ENCODE data around the gene CTNS. TPM values are rescaled to one million over a fixed set of nuclear protein-coding genes. Genes with fewer than 3 reads are reported as not detected.

The CTNS gene
- total RNA-seq, 4 donors from 2014 or later: 10.8 to 17.8 (median 13.8) TPM

DNA sequence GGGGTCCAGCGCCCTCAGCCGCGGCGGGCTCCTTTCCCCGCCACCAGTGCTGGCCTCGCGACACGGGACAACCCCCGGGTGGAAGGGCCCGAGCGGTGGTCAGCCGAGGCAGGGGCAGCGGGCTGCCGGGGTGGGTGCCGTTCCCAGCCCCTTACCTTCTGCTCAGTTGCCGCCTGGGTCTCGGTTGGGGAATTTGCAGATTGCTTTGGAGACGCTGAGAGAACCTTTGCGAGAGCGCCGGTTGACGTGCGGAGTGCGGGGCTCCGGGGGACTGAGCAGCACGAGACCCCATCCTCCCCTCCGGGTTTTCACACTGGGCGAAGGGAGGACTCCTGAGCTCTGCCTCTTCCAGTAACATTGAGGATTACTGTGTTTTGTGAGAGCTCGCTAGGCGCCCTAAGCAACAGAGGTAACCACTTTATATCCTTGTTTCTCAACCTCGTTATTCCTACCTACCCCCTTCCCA, 381 bp downstream of the CTNS start:
- no peak for TF ChIP-seq POLR2A (IDR thresholded peaks at IDR 0.05)
- TF ChIP-seq, protein P1, sequence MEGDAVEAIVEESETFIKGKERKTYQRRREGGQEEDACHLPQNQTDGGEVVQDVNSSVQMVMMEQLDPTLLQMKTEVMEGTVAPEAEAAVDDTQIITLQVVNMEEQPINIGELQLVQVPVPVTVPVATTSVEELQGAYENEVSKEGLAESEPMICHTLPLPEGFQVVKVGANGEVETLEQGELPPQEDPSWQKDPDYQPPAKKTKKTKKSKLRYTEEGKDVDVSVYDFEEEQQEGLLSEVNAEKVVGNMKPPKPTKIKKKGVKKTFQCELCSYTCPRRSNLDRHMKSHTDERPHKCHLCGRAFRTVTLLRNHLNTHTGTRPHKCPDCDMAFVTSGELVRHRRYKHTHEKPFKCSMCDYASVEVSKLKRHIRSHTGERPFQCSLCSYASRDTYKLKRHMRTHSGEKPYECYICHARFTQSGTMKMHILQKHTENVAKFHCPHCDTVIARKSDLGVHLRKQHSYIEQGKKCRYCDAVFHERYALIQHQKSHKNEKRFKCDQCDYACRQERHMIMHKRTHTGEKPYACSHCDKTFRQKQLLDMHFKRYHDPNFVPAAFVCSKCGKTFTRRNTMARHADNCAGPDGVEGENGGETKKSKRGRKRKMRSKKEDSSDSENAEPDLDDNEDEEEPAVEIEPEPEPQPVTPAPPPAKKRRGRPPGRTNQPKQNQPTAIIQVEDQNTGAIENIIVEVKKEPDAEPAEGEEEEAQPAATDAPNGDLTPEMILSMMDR (IDR thresholded peaks at IDR 0.05): no peak
- Histone ChIP-seq H3K27me3 (no peaks in the 10 kb centered on the region), H3K27ac (peak overlapping the region; percentile 95 to 96), H3K4me3 (peak overlapping the region; percentile 73 to 85), H3K4me1 (no peaks in the 10 kb centered on the region), H3K9me3 (no peaks in the 10 kb centered on the region), H3K36me3 (no peaks in the 10 kb centered on the region)
- intact Hi-C loops (cut with DNase I; ENCODE audit: low total_unique reads): no loop called here
- DNase-seq: no peak

DNA sequence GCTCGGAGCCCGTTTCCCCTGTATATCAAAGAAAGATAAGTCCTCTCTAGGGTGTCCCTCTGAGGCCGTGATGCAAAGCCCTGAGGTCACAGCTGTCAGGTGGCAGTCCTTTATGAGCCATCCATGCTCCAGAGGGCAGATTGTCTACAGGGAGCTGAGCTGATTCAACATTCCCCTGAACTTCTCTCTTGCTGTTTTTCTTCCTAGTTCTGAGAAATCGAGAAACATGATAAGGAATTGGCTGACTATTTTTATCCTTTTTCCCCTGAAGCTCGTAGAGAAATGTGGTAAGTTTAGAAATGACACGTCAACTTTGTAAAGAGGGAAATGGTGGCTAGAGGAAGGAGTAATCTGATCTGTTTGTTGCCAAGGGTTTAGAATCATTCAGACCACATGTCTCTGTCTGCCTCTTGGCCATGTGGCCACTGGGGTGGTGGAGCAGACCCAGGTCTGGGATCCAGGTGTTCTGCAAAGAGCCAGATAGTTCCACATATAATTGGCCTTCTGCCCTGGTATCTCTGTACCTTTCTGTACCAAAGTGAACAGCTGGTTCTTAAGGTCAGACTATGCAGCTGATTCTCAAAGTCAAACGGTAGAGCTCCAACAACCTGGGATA, 3.5 kb downstream of the CTNS start:
- Histone ChIP-seq H3K27ac (no peak overlapping the region), H3K36me3 (no peaks in the 10 kb centered on the region), H3K9me3 (no peaks in the 10 kb centered on the region), H3K4me1 (no peaks in the 10 kb centered on the region), H3K4me3 (no peak overlapping the region), H3K27me3 (no peaks in the 10 kb centered on the region)
- TF ChIP-seq, protein P1 (IDR thresholded peaks at IDR 0.05): no peak
- no peak for TF ChIP-seq POLR2A (IDR thresholded peaks at IDR 0.05)
- DNase-seq: no peak
- intact Hi-C loops (cut with DNase I; ENCODE audit: low total_unique reads): no loop called here

DNA sequence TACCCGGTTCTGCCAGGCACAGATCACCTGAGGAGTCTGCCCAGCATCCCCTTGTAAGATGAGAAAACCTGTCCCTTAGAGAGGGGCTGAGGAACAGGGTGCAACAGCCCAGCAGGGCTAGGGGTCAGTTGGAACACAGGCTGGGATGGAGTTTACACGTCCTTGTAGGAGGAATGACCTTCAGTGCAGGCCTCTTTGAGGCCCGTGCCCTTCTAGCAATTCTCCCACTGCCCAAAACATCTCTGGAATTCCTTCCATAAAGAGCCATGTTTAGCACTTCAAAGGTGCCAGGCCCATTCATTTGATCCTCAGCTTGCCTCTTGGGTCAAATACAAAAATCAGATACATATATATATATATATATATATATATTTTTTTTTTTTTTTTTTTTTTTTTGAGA, 4.5 kb downstream of the CTNS start:
- no peak overlapping the region for H3K27ac ChIP-seq
- H3K4me1 ChIP-seq: no peaks in the 10 kb centered on the region
- no peak overlapping the region for H3K4me3 ChIP-seq
- no peaks in the 10 kb centered on the region for H3K36me3 ChIP-seq
- H3K27me3 ChIP-seq: no peaks in the 10 kb centered on the region
- H3K9me3 ChIP-seq: no peaks in the 10 kb centered on the region
- intact Hi-C loops (cut with DNase I; ENCODE audit: low total_unique reads): no loop called here
- no peak for TF ChIP-seq POLR2A (IDR thresholded peaks at IDR 0.05)
- TF ChIP-seq, protein P1 (IDR thresholded peaks at IDR 0.05): no peak
- no peak for DNase-seq

DNA sequence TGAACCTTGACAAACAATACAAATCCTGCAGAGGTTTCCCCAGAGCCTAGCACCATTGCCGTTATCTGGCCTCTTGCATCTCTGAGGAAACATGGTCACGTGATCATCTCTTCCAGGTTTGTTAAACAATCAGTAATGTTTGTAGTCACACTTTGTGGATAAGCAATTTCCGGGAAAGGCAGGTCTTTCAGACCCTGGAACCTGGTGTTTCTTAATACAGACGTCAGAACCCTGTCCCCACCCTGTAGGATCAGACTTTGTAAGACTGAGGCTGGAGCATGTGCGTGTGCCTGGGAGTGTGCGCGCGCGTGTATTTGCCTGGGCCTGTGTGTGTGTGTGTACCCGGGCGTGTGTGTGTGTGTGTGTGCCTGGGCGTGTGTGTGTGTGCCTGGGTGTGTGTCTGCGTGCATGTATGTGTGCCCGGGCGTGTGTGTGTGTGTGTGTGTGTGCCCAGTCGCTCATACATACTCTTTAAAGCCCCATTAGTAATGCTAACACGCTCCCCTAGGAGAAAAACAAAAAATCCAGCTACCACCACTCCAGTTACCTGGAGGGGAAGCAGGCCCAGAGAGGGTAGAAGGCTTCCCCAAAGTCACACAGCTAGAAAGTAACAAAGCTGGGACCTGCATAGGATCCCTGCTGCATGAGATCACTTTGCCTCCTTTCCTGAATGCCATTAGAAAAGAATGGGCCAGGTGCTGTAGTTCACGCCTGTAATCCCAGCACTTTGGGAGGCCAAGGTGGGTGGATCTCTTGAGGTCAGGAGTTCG, 5.3 kb downstream of the CTNS start:
- no peak overlapping the region for H3K4me3 ChIP-seq
- intact Hi-C loops (cut with DNase I; ENCODE audit: low total_unique reads): no loop called here
- no peak overlapping the region for H3K27ac ChIP-seq
- TF ChIP-seq POLR2A (IDR thresholded peaks at IDR 0.05): no peak
- TF ChIP-seq, protein P1 (IDR thresholded peaks at IDR 0.05): no peak
- no peaks in the 10 kb centered on the region for H3K27me3 ChIP-seq
- DNase-seq: no peak
- no peaks in the 10 kb centered on the region for H3K9me3 ChIP-seq
- H3K4me1 ChIP-seq: no peaks in the 10 kb centered on the region
- H3K36me3 ChIP-seq: no peaks in the 10 kb centered on the region

DNA sequence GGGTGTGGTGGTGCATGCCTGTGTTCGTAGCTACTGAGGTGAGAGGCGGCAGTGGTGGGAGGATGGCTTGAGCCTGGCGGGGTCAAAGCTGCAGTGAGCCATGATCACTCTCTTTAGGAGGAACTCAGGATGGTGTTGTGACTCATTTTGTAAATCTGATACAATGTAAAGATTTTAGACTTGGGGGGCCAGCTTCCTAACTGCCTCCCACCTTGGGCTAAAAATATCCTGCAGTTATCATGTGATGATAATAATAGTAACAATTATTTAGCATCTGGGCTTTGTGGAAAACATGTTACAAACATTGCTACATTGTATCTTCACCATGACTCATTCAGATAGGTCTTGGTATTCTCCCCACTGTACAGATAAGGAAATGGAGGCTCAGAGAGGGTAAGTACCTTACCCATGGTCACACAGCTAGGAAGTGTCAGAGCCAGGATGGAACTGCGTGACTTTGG, 7.4 kb downstream of the CTNS start:
- Histone ChIP-seq H3K4me1 (no peaks in the 10 kb centered on the region), H3K36me3 (no peaks in the 10 kb centered on the region)

More for the DNA sequence above, 7.4 kb downstream of the CTNS start:
- H3K9me3 ChIP-seq: no peaks in the 10 kb centered on the region
- intact Hi-C loops (cut with DNase I; ENCODE audit: low total_unique reads): no loop called here
- H3K4me3 ChIP-seq: no peak overlapping the region
- TF ChIP-seq POLR2A (IDR thresholded peaks at IDR 0.05): no peak
- TF ChIP-seq, protein P1 (IDR thresholded peaks at IDR 0.05): no peak
- no peak overlapping the region for H3K27ac ChIP-seq
- no peaks in the 10 kb centered on the region for H3K27me3 ChIP-seq
- no peak for DNase-seq

Data from uterus (tissue), 4 donors.